ENCODE data around the gene APOL6.
"Not testable (repeated sequence)": the region's sequence is repeated elsewhere in the genome, so short reads cannot be mapped to it uniquely, and the experiment has no call there.

Gene APOL6

DNA sequence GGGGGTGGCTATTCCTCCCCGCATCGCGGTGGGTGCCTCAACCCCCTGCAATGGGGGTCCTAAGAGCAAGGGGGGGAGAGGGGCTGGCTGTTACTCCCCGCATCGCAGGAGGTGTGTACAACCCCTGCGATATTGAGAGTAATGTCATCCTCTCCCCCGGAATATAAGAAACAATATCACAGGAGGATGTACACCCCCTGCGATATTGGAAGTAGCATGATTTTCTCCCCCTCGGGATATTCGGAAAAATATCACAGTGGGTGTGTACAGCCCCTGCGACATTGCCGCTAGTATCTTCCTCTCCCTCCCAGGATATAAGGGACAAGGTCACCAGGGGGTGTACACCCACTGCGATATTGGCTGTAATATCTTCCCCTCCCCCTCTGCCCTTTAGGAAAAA lies 47.0 kb downstream of the APOL6 start:
- Histone ChIP-seq H3K9me2 (ENCODE audit: low read depth, low read length) (no peaks in the 10 kb centered on the region), H3K9me3 (ENCODE audit: low read length) (no peaks in the 10 kb centered on the region)

DNA sequence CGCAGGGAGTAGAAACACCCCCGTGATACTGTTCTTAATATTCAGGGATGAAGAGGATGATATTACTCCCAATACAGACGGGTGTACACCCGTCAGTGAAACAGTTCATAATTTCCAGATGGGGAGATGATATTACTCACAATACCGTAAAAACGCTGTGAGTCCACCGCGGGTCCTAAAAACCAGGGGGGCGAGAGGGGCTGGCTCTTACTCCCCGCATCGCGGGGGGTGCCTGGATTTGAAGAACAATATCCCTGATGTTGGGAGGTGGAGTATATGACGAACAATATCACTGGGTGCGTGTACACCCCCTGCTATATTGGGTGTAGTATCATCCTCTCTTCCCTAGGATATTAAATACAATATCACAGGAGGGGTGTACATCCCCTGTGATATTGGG lies 48.9 kb downstream of the APOL6 start:
- Histone ChIP-seq H3K27ac (ENCODE audit: low read depth, low read length, poor library complexity, severe bottlenecking) (no peak overlapping the region), H3K4me2 (ENCODE audit: low read length) (no peak overlapping the region), H3K4me3 (ENCODE audit: low read depth, low read length, poor library complexity, severe bottlenecking) (no peak overlapping the region), H3K9me3 (ENCODE audit: low read length) (no peaks in the 10 kb centered on the region), H3K9ac (ENCODE audit: low read length) (no peak overlapping the region), H3F3A (ENCODE audit: insufficient read depth, low read length) (no peaks in the 10 kb centered on the region), H3K9me2 (ENCODE audit: low read depth, low read length) (no peaks in the 10 kb centered on the region), H4K20me1 (ENCODE audit: insufficient read depth, low read length) (no peaks in the 10 kb centered on the region), H3K79me2 (ENCODE audit: insufficient read depth, low read length) (no peaks in the 10 kb centered on the region), H2AFZ (ENCODE audit: low read length) (no peak overlapping the region), H3K27me3 (ENCODE audit: insufficient read depth, low read length) (no peaks in the 10 kb centered on the region), H3K36me3 (ENCODE audit: insufficient read depth, low read length) (no peaks in the 10 kb centered on the region), H3K4me1 (ENCODE audit: insufficient read depth, low read length, severe bottlenecking) (no peaks in the 10 kb centered on the region)
- TF ChIP-seq, protein P1, sequence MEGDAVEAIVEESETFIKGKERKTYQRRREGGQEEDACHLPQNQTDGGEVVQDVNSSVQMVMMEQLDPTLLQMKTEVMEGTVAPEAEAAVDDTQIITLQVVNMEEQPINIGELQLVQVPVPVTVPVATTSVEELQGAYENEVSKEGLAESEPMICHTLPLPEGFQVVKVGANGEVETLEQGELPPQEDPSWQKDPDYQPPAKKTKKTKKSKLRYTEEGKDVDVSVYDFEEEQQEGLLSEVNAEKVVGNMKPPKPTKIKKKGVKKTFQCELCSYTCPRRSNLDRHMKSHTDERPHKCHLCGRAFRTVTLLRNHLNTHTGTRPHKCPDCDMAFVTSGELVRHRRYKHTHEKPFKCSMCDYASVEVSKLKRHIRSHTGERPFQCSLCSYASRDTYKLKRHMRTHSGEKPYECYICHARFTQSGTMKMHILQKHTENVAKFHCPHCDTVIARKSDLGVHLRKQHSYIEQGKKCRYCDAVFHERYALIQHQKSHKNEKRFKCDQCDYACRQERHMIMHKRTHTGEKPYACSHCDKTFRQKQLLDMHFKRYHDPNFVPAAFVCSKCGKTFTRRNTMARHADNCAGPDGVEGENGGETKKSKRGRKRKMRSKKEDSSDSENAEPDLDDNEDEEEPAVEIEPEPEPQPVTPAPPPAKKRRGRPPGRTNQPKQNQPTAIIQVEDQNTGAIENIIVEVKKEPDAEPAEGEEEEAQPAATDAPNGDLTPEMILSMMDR (IDR thresholded peaks at IDR 0.05; ENCODE audit: low read length): no peak
- no peak for TF ChIP-seq EZH2 (IDR thresholded peaks at IDR 0.05; ENCODE audit: borderline replicate concordance, low read length)

More for the DNA sequence above, 47.0 kb downstream of the APOL6 start:
- Histone ChIP-seq H3K79me2 (ENCODE audit: insufficient read depth, low read length) (no peaks in the 10 kb centered on the region), H3K36me3 (ENCODE audit: insufficient read depth, low read length) (no peaks in the 10 kb centered on the region), H3F3A (ENCODE audit: insufficient read depth, low read length) (no peaks in the 10 kb centered on the region), H4K20me1 (ENCODE audit: insufficient read depth, low read length) (no peaks in the 10 kb centered on the region), H3K9ac (ENCODE audit: low read length) (no peak overlapping the region), H3K4me3 (ENCODE audit: low read depth, low read length, poor library complexity, severe bottlenecking) (no peak overlapping the region), H3K4me2 (ENCODE audit: low read length) (no peak overlapping the region), H3K27ac (ENCODE audit: low read depth, low read length, poor library complexity, severe bottlenecking) (no peak overlapping the region), H3K4me1 (ENCODE audit: insufficient read depth, low read length, severe bottlenecking) (peaks cover 9% of the 10 kb centered on the region), H2AFZ (ENCODE audit: low read length) (no peak overlapping the region), H3K27me3 (ENCODE audit: insufficient read depth, low read length) (no peaks in the 10 kb centered on the region)
- TF ChIP-seq, protein P1 (IDR thresholded peaks at IDR 0.05; ENCODE audit: low read length): no peak
- TF ChIP-seq EZH2 (IDR thresholded peaks at IDR 0.05; ENCODE audit: borderline replicate concordance, low read length): no peak

DNA sequence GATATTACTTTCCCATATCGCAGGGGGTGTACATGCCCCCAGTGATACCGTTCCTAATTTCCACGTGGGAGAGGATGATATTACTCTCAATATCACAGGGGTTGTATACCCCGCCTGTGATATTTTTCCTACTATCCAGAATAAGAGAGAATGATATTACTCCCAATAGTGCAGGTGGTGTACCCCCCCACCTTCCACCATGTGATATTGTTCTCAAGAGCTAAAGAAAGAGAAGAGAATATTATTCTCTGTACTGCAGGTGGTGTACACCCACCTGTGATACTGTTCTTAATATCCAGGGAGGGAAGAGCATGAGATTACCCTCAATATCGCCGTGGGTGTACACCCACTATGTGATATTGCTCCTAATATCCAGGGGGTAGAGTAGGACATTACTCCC lies 51.6 kb downstream of the APOL6 start:
- H3K27ac ChIP-seq (ENCODE audit: low read depth, low read length, poor library complexity, severe bottlenecking); H3K79me2 ChIP-seq (ENCODE audit: insufficient read depth, low read length); H4K20me1 ChIP-seq (ENCODE audit: insufficient read depth, low read length); H3K4me2 ChIP-seq (ENCODE audit: low read length); H3K9me2 ChIP-seq (ENCODE audit: low read depth, low read length); H3K27me3 ChIP-seq (ENCODE audit: insufficient read depth, low read length); H3F3A ChIP-seq (ENCODE audit: insufficient read depth, low read length); H3K9ac ChIP-seq (ENCODE audit: low read length); H3K4me3 ChIP-seq (ENCODE audit: low read depth, low read length, poor library complexity, severe bottlenecking); H3K9me3 ChIP-seq (ENCODE audit: low read length); H2AFZ ChIP-seq (ENCODE audit: low read length); H3K36me3 ChIP-seq (ENCODE audit: insufficient read depth, low read length); H3K4me1 ChIP-seq (ENCODE audit: insufficient read depth, low read length, severe bottlenecking): not testable (repeated sequence)

DNA sequence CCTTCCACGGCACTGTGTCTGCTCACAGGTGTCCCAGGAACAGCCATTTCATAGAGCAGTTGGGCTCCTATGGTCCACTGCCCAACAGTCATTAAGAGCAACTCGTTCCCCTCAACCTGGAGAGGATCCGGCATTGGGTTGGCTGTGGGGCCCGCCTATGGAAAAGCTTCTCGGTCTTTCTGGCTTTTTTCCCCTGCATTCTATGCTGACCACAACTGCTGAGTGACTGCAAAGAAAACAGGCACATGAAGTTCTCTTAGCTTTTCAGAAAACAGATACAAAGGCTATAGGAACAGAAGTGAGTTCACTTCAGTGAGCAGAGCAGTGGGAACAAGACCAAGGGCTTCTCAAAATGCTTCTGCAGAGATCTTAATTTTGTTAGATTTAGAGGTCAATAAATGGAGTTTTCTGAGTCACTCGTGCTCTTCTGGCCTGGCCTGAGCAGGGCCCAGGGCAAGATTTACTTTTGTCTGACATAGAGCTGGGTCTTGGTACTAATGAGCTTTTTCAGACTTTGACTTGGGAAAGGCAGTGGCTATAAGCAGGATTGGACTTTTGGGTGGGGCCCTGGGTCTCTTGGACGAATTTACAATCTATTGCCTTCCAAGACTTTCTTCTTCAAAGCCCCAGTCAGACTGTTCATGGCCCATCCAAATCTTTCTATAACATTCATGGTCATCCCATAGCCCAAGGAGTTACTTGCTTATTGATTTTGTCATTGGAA lies 55.8 kb downstream of the APOL6 start:
- Histone ChIP-seq H3K9me2 (ENCODE audit: low read depth, low read length) (no peaks in the 10 kb centered on the region), H4K20me1 (ENCODE audit: insufficient read depth, low read length) (no peaks in the 10 kb centered on the region), H3K4me1 (ENCODE audit: insufficient read depth, low read length, severe bottlenecking) (no peaks in the 10 kb centered on the region), H3F3A (ENCODE audit: insufficient read depth, low read length) (no peaks in the 10 kb centered on the region), H3K79me2 (ENCODE audit: insufficient read depth, low read length) (no peaks in the 10 kb centered on the region), H3K27ac (ENCODE audit: low read depth, low read length, poor library complexity, severe bottlenecking) (no peak overlapping the region), H3K36me3 (ENCODE audit: insufficient read depth, low read length) (no peaks in the 10 kb centered on the region), H3K27me3 (ENCODE audit: insufficient read depth, low read length) (no peaks in the 10 kb centered on the region), H3K4me2 (ENCODE audit: low read length) (no peak overlapping the region), H3K4me3 (ENCODE audit: low read depth, low read length, poor library complexity, severe bottlenecking) (no peak overlapping the region), H2AFZ (ENCODE audit: low read length) (no peak overlapping the region), H3K9ac (ENCODE audit: low read length) (no peak overlapping the region), H3K9me3 (ENCODE audit: low read length) (no peaks in the 10 kb centered on the region)
- TF ChIP-seq, protein P1 (IDR thresholded peaks at IDR 0.05; ENCODE audit: low read length): no peak
- no peak for TF ChIP-seq EZH2 (IDR thresholded peaks at IDR 0.05; ENCODE audit: borderline replicate concordance, low read length)

All from OCI-LY1 (cell line).